ENCODE results near the gene LILRA5. TPM values are rescaled to one million over a fixed set of nuclear protein-coding genes. Genes with fewer than 3 reads are reported as not detected.

LILRA5 gene
- total and polyA plus RNA-seq, 2 of the 8 experiments (the other 6 are each of a cell fraction or from before 2014, with no cell fraction given): not detected

DNA sequence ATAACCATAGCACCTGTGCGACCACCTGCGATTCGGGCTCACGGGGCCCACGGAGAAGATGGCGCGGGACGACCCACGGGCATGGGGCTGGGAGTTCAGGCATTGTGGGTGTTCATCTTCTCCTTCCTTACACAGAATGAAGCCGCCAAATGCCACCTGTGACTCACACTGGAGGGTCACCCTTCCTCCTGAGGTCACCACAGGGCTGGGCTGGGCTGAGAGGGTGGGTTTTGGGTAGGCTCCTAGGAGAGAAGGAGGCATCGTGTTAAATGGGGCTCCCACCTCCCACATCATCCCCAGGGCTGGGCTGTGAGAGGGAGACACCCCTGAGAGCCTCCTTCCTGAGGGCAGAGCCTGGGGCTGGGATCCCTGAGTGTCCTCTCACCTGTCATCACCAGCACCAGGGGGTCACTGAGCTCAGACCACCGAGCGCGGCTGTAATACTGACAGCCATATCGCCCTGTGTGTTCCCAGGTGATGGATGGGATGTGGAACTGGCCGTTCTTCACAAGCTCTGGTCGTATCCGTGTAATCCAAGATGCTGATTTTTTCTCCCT lies 33.5 kb downstream of the LILRA5 start:
- FAIRE-seq (no peak), DNase-seq (ENCODE audit: low read depth in 1 of 2, low spot score in 2 of 2) (no peak)
- Histone ChIP-seq H3K27ac (ENCODE audit: low read depth, low read length) (no peak overlapping the region), H2BK15ac (ENCODE audit: low read length) (no peak overlapping the region), H3K4me3 (ENCODE audit: extremely low read depth in 1 of 4, insufficient read depth in 2 of 4, low read depth in 3 of 4, low read length in 4 of 4) (no peak overlapping the region), H2BK20ac (ENCODE audit: low read length) (no peak overlapping the region), H3K4ac (replicated peaks; ENCODE audit: insufficient read length, low read depth, low read length) (no peak overlapping the region), H3K79me2 (ENCODE audit: control insufficient read depth in 1 of 2, insufficient read depth in 2 of 2, low read length in 2 of 2) (no peaks in the 10 kb centered on the region), H4K20me1 (replicated peaks in 1 of 2; ENCODE audit: control insufficient read depth in 1 of 2, insufficient read depth in 2 of 2, low read length in 2 of 2) (no peaks in the 10 kb centered on the region), H3K14ac (ENCODE audit: insufficient read length) (no peak overlapping the region), H3K27me3 (replicated peaks in 1 of 4; ENCODE audit: control insufficient read depth in 3 of 4, extremely low read depth in 1 of 4, insufficient read depth in 3 of 4, low read length in 3 of 4) (no peaks in the 10 kb centered on the region; a peak in 1 of 7 replicates), H3K9ac (replicated peaks in 1 of 4; ENCODE audit: extremely low read depth in 1 of 4, low read depth in 3 of 4, low read length in 3 of 4) (no peak overlapping the region), H4K5ac (ENCODE audit: insufficient read length, low read depth, low read length) (no peak overlapping the region), H3K56ac (replicated peaks; ENCODE audit: insufficient read length, low read depth, low read length) (no peak overlapping the region), H2BK120ac (replicated peaks; ENCODE audit: low read depth, low read length) (no peak overlapping the region), H3K79me1 (ENCODE audit: low read depth, low read length) (no peaks in the 10 kb centered on the region), H3K23me2 (ENCODE audit: low read depth, low read length) (no peaks in the 10 kb centered on the region), H4K91ac (replicated peaks; ENCODE audit: insufficient read length, low read length) (no peak overlapping the region), H3K18ac (ENCODE audit: extremely low read depth, low read length) (no peak overlapping the region), H2BK5ac (ENCODE audit: low read depth, low read length) (no peak overlapping the region), H2BK12ac (ENCODE audit: low read depth, low read length) (no peak overlapping the region), H3K4me2 (ENCODE audit: insufficient read depth in 1 of 2, low read depth in 2 of 2, low read length in 2 of 2) (no peak overlapping the region), H2AK5ac (ENCODE audit: low read depth, low read length) (no peak overlapping the region), H3K36me3 (ENCODE audit: control insufficient read depth in 2 of 4, insufficient read depth in 4 of 4, low read length in 3 of 4) (no peaks in the 10 kb centered on the region), H2AFZ (ENCODE audit: low read length) (no peak overlapping the region), H4K8ac (ENCODE audit: extremely low read depth, insufficient read depth, low read length) (no peak overlapping the region), H3K23ac (ENCODE audit: insufficient read length) (no peak overlapping the region), H3K4me1 (replicated peaks in 1 of 4; ENCODE audit: control insufficient read depth in 3 of 4, insufficient read depth in 4 of 4, low read length in 3 of 4) (no peaks in the 10 kb centered on the region), H3K9me3 (ENCODE audit: insufficient read depth in 2 of 2, low read depth in 1 of 2, low read length in 1 of 2) (no peaks in the 10 kb centered on the region)
- 86% methylated on average over 17 of the region's 18 CpGs; no CpG with 5 or more reads in 1 of the 2 experiments for WGBS, 2 experiments (ENCODE audit: extremely low coverage in 1 of 2, insufficient coverage in 1 of 2, insufficient read length in 1 of 2, insufficient replicate concordance in 2 of 2, low coverage in 1 of 2, low lambda C conversion rate in 2 of 2, missing lambda C conversion rate in 1 of 2)
- TF ChIP-seq SIX5 (IDR thresholded peaks at IDR 0.05; ENCODE audit: low read depth, low read length) (no peak), KDM5A (IDR thresholded peaks at IDR 0.05; ENCODE audit: low read length) (no peak), RAD21 (IDR thresholded peaks at IDR 0.05 in 1 of 2, conservative IDR thresholded peaks at IDR 0.05 in 1 of 2; ENCODE audit: low read depth in 2 of 2, low read length in 2 of 2) (no peak), BACH1 (IDR thresholded peaks at IDR 0.05; ENCODE audit: low read length) (no peak), YY1 (IDR thresholded peaks at IDR 0.05; ENCODE audit: low read depth, low read length) (no peak), SRF (IDR thresholded peaks at IDR 0.05; ENCODE audit: low read depth, low read length) (no peak), CHD1 (IDR thresholded peaks at IDR 0.05; ENCODE audit: low read depth, low read length) (no peak)
- POLR2A ChIA-PET (ENCODE audit: partially characterized antibody): interaction anchor here (1.1 kb wide), 1 partner anchor 77 kb away, joined by 3 read pairs; no protein-coding TSS in a partner anchor
- CTCF ChIA-PET (ENCODE audit: partially characterized antibody): interaction anchor here (1.6 to 5.9 kb wide), 2 partner anchors 13 to 38 kb away, joined by 3 to 31 read pairs; no protein-coding TSS in a partner anchor

All from H1 (cell line).